GM23248 (cell line): ENCODE measurements around the gene CKS1B. TPM values are rescaled to one million over a fixed set of nuclear protein-coding genes. Genes with fewer than 3 reads are reported as not detected.

Source experiments
- DNase-seq: peaks from one replicate; pipeline ENCODE4 v3.0.0-alpha.2; 2015
- H2AFZ ChIP-seq: fragments of 200-600 bp; sonication (generic); 2 replicates; pipeline ENCODE4 v1.6.1; 2016; ENCODE audit warnings: antibody characterized with exemption
- H3F3A ChIP-seq: fragments of 200-600 bp; sonication (generic); 2 replicates; pipeline ENCODE4 v1.6.1; 2016; ENCODE audit warnings: mild to moderate bottlenecking, antibody characterized with exemption, mixed run types; ENCODE audit not compliant: insufficient read depth
- H3K27ac ChIP-seq: fragments of 200-600 bp; sonication (generic); 2 replicates; pipeline ENCODE4 v1.5.1; 2016; ENCODE audit warnings: mild to moderate bottlenecking
- H3K27me3 ChIP-seq: fragments of 200-600 bp; sonication (generic); replicated peaks from 2 replicates; pipeline ENCODE4 v1.6.1; 2016; ENCODE audit warnings: mild to moderate bottlenecking; ENCODE audit not compliant: insufficient read depth
- H3K36me3 ChIP-seq: fragments of 200-600 bp; sonication (generic); 2 replicates; pipeline ENCODE4 v1.6.1; 2016; ENCODE audit warnings: low read depth, mild to moderate bottlenecking
- H3K4me1 ChIP-seq: fragments of 200-600 bp; sonication (generic); 2 replicates; pipeline ENCODE4 v1.6.1; 2016; ENCODE audit warnings: mild to moderate bottlenecking; ENCODE audit not compliant: insufficient read depth
- H3K4me2 ChIP-seq: fragments of 200-600 bp; sonication (generic); one replicate; pipeline ENCODE4 v1.6.1; 2016; ENCODE audit warnings: mild to moderate bottlenecking; ENCODE audit not compliant: unreplicated experiment
- H3K4me3 ChIP-seq: fragments of 200-600 bp; sonication (generic); 2 replicates; pipeline ENCODE4 v1.5.1; 2016; ENCODE audit warnings: mild to moderate bottlenecking
- H3K79me2 ChIP-seq: fragments of 200-600 bp; sonication (generic); 2 replicates; pipeline ENCODE4 v1.6.1; 2016; ENCODE audit warnings: mild to moderate bottlenecking; ENCODE audit not compliant: insufficient read depth
- H3K9ac ChIP-seq: fragments of 200-600 bp; sonication (generic); 2 replicates; pipeline ENCODE4 v1.6.1; 2016; ENCODE audit warnings: mild to moderate bottlenecking
- H3K9me2 ChIP-seq: fragments of 200-600 bp; sonication (generic); 2 replicates; pipeline ENCODE4 v1.6.1; 2016; ENCODE audit warnings: mixed run types, mild to moderate bottlenecking, moderate library complexity; ENCODE audit not compliant: insufficient read depth
- H3K9me3 ChIP-seq: fragments of 200-600 bp; sonication (generic); one replicate; pipeline ENCODE4 v1.6.1; 2017; ENCODE audit warnings: low read depth
- H4K20me1 ChIP-seq: fragments of 200-600 bp; sonication (generic); 2 replicates; pipeline ENCODE4 v1.6.0; 2016; ENCODE audit not compliant: insufficient read depth
- EZH2 ChIP-seq: fragments of 200-600 bp; sonication (generic); IDR thresholded peaks from 2 replicates; pipeline ENCODE4 v1.6.1; 2018; ENCODE audit warnings: antibody characterized with exemption, mild to moderate bottlenecking; ENCODE audit not compliant: insufficient read depth, poor library complexity, severe bottlenecking
- EZH2phosphoT487 ChIP-seq: fragments of 200-600 bp; sonication (generic); IDR thresholded peaks from 2 replicates; pipeline ENCODE4 v1.6.1; 2018; ENCODE audit warnings: antibody characterized with exemption, moderate library complexity, mild to moderate bottlenecking, low read depth; ENCODE audit not compliant: insufficient read depth
- WGBS, 2 experiments: methylation state at CpG; one replicate each; pipeline ENCODE4 v1.1.6; 2015 to 2017; ENCODE audit warnings: low lambda C conversion rate in 2 of 2, low coverage in 1 of 2; ENCODE audit errors: missing lambda C conversion rate in 2 of 2; 5-methylcytosine and 5-hydroxymethylcytosine counted together
- in situ Hi-C: fragments of 300-500 bp; cut with MboI; formaldehyde crosslinking; loops from 2 replicates; pipeline ENCODE4 v1.15.0; 2020
- polyA plus RNA-seq: library from polyadenylated mRNA; unstranded; fragments of >200 nt; fragmentation: Nextera tagmentation; extraction: Ambion mirVana; gene quantifications from 2 replicates; pipeline ENCODE4 v1.2.1, GENCODE V29; 2016
- total RNA-seq: library from RNA; depleted of rRNA; stranded (reverse); fragments of >200 nt; shearing (Covaris generic); gene quantifications from 2 replicates; pipeline ENCODE4 v1.2.3, GENCODE V29; 2014

Gene CKS1B
- total and polyA plus RNA-seq, 2 experiments from 2014 or later: 45.6 to 119 TPM

GRCh38 chr1:155022136-155022926 is 47.9 kb downstream of the CKS1B start:
- H3K27ac ChIP-seq: no peak overlapping the region
- in situ Hi-C loops: no loop called here
- no peak overlapping the region for H3K4me2 ChIP-seq
- no peaks in the 10 kb centered on the region for H3K9me2 ChIP-seq
- no peaks in the 10 kb centered on the region for H3K9me3 ChIP-seq
- H4K20me1 ChIP-seq: no peaks in the 10 kb centered on the region
- no peak overlapping the region for H2AFZ ChIP-seq
- WGBS, 2 experiments: 80 to 85% methylated on average over 8 of the region's 8 CpGs
- H3K36me3 ChIP-seq: no peaks in the 10 kb centered on the region
- no peak overlapping the region for H3K9ac ChIP-seq
- no peaks in the 10 kb centered on the region for H3F3A ChIP-seq
- H3K27me3 ChIP-seq: no peaks in the 10 kb centered on the region
- DNase-seq: no peak
- H3K4me1 ChIP-seq: peaks cover 11% of the 10 kb centered on the region
- TF ChIP-seq EZH2phosphoT487: no peak
- no peak for TF ChIP-seq EZH2
- H3K79me2 ChIP-seq: no peaks in the 10 kb centered on the region
- no peak overlapping the region for H3K4me3 ChIP-seq

GRCh38 chr1:155022927-155023236 is 48.4 kb downstream of the CKS1B start:
- Histone ChIP-seq H2AFZ (no peak overlapping the region), H3K4me2 (no peak overlapping the region), H4K20me1 (no peaks in the 10 kb centered on the region), H3K27ac (no peak overlapping the region), H3K79me2 (no peaks in the 10 kb centered on the region), H3K4me1 (peaks cover 8% of the 10 kb centered on the region), H3K9me2 (no peaks in the 10 kb centered on the region), H3K9me3 (no peaks in the 10 kb centered on the region), H3K9ac (no peak overlapping the region), H3K4me3 (no peak overlapping the region), H3F3A (no peaks in the 10 kb centered on the region), H3K27me3 (no peaks in the 10 kb centered on the region), H3K36me3 (no peaks in the 10 kb centered on the region)
- in situ Hi-C loops: no loop called here
- TF ChIP-seq EZH2: no peak
- no peak for TF ChIP-seq EZH2phosphoT487
- 35 to 41% methylated on average over 4 of the region's 4 CpGs for WGBS, 2 experiments
- peak; percentile 15 for DNase-seq

GRCh38 chr1:155023627-155024026 is 49.1 kb downstream of the CKS1B start:
- no peaks in the 10 kb centered on the region for H3K79me2 ChIP-seq
- H3K27me3 ChIP-seq: no peaks in the 10 kb centered on the region
- H2AFZ ChIP-seq: no peak overlapping the region
- no peak overlapping the region for H3K27ac ChIP-seq
- TF ChIP-seq EZH2phosphoT487 (no peak), EZH2 (no peak)
- no peak overlapping the region for H3K9ac ChIP-seq
- no peak overlapping the region for H3K4me3 ChIP-seq
- DNase-seq: no peak
- no peaks in the 10 kb centered on the region for H3K9me3 ChIP-seq
- H4K20me1 ChIP-seq: no peaks in the 10 kb centered on the region
- WGBS, 2 experiments: 75 to 80% methylated on average over 5 of the region's 5 CpGs
- peaks cover 5% of the 10 kb centered on the region; the same call in 1 of the 2 replicates for H3K4me1 ChIP-seq
- H3K9me2 ChIP-seq: no peaks in the 10 kb centered on the region
- H3K4me2 ChIP-seq: no peak overlapping the region
- H3K36me3 ChIP-seq: no peaks in the 10 kb centered on the region
- H3F3A ChIP-seq: no peaks in the 10 kb centered on the region
- in situ Hi-C loops: no loop called here

GRCh38 chr1:155024315-155024714 is 49.8 kb downstream of the CKS1B start:
- H3K9ac ChIP-seq: no peak overlapping the region
- no peaks in the 10 kb centered on the region for H3K79me2 ChIP-seq
- no peak overlapping the region for H3K4me3 ChIP-seq
- no peak for TF ChIP-seq EZH2
- no peak for TF ChIP-seq EZH2phosphoT487
- WGBS, 2 experiments: 90 to 98% methylated on average over 9 of the region's 9 CpGs
- no peaks in the 10 kb centered on the region for H3K9me2 ChIP-seq
- no peaks in the 10 kb centered on the region for H3F3A ChIP-seq
- no peaks in the 10 kb centered on the region for H4K20me1 ChIP-seq
- no peak overlapping the region for H2AFZ ChIP-seq
- no peak overlapping the region for H3K27ac ChIP-seq
- in situ Hi-C loops: no loop called here
- H3K4me1 ChIP-seq: peaks cover 5% of the 10 kb centered on the region; the same call in 1 of the 2 replicates
- no peaks in the 10 kb centered on the region for H3K27me3 ChIP-seq
- H3K4me2 ChIP-seq: no peak overlapping the region
- H3K36me3 ChIP-seq: no peaks in the 10 kb centered on the region
- no peaks in the 10 kb centered on the region for H3K9me3 ChIP-seq
- no peak for DNase-seq

- in situ Hi-C loops: no loop called here
Observed at GRCh38 chr1:155026154-155026553, 51.7 kb downstream of the CKS1B start.

More at GRCh38 chr1:155026154-155026553, 51.7 kb downstream of the CKS1B start:
- no peak overlapping the region for H2AFZ ChIP-seq
- no peak overlapping the region for H3K9ac ChIP-seq
- TF ChIP-seq EZH2phosphoT487 (no peak), EZH2 (no peak)
- no peak overlapping the region for H3K4me2 ChIP-seq
- DNase-seq: no peak
- WGBS, 2 experiments: 70 to 72% methylated on average over 8 of the region's 9 CpGs
- H3K9me2 ChIP-seq: no peaks in the 10 kb centered on the region
- no peaks in the 10 kb centered on the region for H3K36me3 ChIP-seq
- no peak overlapping the region for H3K4me3 ChIP-seq
- H3F3A ChIP-seq: no peaks in the 10 kb centered on the region
- H3K79me2 ChIP-seq: no peaks in the 10 kb centered on the region
- no peaks in the 10 kb centered on the region for H4K20me1 ChIP-seq
- H3K4me1 ChIP-seq: peaks cover 5% of the 10 kb centered on the region; the same call in 1 of the 2 replicates
- H3K27me3 ChIP-seq: no peaks in the 10 kb centered on the region
- H3K27ac ChIP-seq: no peak overlapping the region
- no peaks in the 10 kb centered on the region for H3K9me3 ChIP-seq
